Mesendoderm (in vitro differentiated cells): ENCODE data around the gene BIRC2. TPM values are rescaled to one million over a fixed set of nuclear protein-coding genes. Genes with fewer than 3 reads are reported as not detected.
"Not testable (repeated sequence)": the region's sequence is repeated elsewhere in the genome, so short reads cannot be mapped to it uniquely, and the experiment has no call there.

Source experiments
- DNase-seq: peaks from one replicate; pipeline ENCODE4 v3.0.0; 2013
- H2AK5ac ChIP-seq: 2 replicates; pipeline ENCODE4 v1.6.1; 2013; ENCODE audit warnings: low read length, inconsistent platforms
- H2BK120ac ChIP-seq: 2 replicates; pipeline ENCODE4 v1.6.1; 2013; ENCODE audit warnings: low read depth, mild to moderate bottlenecking, low read length, moderate library complexity, mixed read lengths
- H2BK15ac ChIP-seq: replicated peaks from 2 replicates; pipeline ENCODE4 v1.6.1; 2013; ENCODE audit warnings: low read depth, mild to moderate bottlenecking, moderate library complexity
- H2BK5ac ChIP-seq: 2 replicates; pipeline ENCODE4 v1.6.1; 2013; ENCODE audit warnings: low read length, inconsistent platforms
- H3K18ac ChIP-seq: 2 replicates; pipeline ENCODE4 v1.6.1; 2013; ENCODE audit warnings: mild to moderate bottlenecking, low read length, mixed read lengths
- H3K23ac ChIP-seq: one replicate; pipeline ENCODE4 v1.6.1; 2013; ENCODE audit warnings: low read length
- H3K27ac ChIP-seq: 2 replicates; pipeline ENCODE4 v1.5.1; 2013; ENCODE audit warnings: low read depth, mild to moderate bottlenecking, inconsistent platforms, low read length, moderate library complexity
- H3K27me3 ChIP-seq: 2 replicates; pipeline ENCODE4 v1.6.1; 2013; ENCODE audit warnings: low read length, control low read depth, mild to moderate bottlenecking, inconsistent platforms; ENCODE audit not compliant: insufficient read depth, poor library complexity
- H3K36me3 ChIP-seq: 2 replicates; pipeline ENCODE4 v1.6.1; 2013; ENCODE audit warnings: low read length, inconsistent platforms; ENCODE audit not compliant: control insufficient read depth, insufficient read depth
- H3K4ac ChIP-seq: one replicate; pipeline ENCODE4 v1.6.1; 2013; ENCODE audit warnings: low read depth, mild to moderate bottlenecking, low read length, moderate library complexity
- H3K4me1 ChIP-seq: 2 replicates; pipeline ENCODE4 v1.6.1; 2013; ENCODE audit warnings: low read depth, low read length, inconsistent platforms; ENCODE audit not compliant: control insufficient read depth
- H3K4me2 ChIP-seq: 2 replicates; pipeline ENCODE4 v1.6.1; 2013; ENCODE audit warnings: low read length
- H3K4me3 ChIP-seq: 2 replicates; pipeline ENCODE4 v1.5.1; 2013; ENCODE audit warnings: mild to moderate bottlenecking, low read length
- H3K56ac ChIP-seq: one replicate; pipeline ENCODE4 v1.6.1; 2013; ENCODE audit warnings: low read length
- H3K79me1 ChIP-seq: 2 replicates; pipeline ENCODE4 v1.6.1; 2013; ENCODE audit warnings: low read length, inconsistent platforms
- H3K79me2 ChIP-seq: 2 replicates; pipeline ENCODE4 v1.6.1; 2013; ENCODE audit warnings: mild to moderate bottlenecking, low read length; ENCODE audit not compliant: control insufficient read depth, insufficient read depth
- H3K9ac ChIP-seq: 2 replicates; pipeline ENCODE4 v1.6.1; 2013; ENCODE audit warnings: low read length, inconsistent platforms
- H4K5ac ChIP-seq: one replicate; pipeline ENCODE4 v1.6.1; 2013; ENCODE audit warnings: low read length
- H4K8ac ChIP-seq: one replicate; pipeline ENCODE4 v1.6.1; 2013; ENCODE audit warnings: low read depth, mild to moderate bottlenecking, control low read depth, low read length, moderate library complexity
- WGBS: extraction: QIAGEN DNeasy Blood & Tissue Kit; methylation state at CpG from one replicate; pipeline ENCODE4 v1.1.7; 2013; ENCODE audit warnings: low lambda C conversion rate, missing lambda C conversion rate; ENCODE audit not compliant: insufficient coverage; ENCODE audit errors: extremely low coverage; 5-methylcytosine and 5-hydroxymethylcytosine counted together
- polyA plus RNA-seq, 2 experiments: library from polyadenylated mRNA; stranded (reverse); fragments of 200-250 nt; gene quantifications; one replicate each; pipeline ENCODE4 v1.2.3, GENCODE V29; 2013

BIRC2 gene
- polyA plus RNA-seq (2013, experiment 1 of 2): 24.1 TPM
- 23.9 TPM for polyA plus RNA-seq (2013, experiment 2 of 2)

- Histone ChIP-seq H3K4me1 (peaks cover 2% of the 10 kb centered on the region), H3K56ac (peak within 1 kb of the TSS; percentile 91), H3K4me3 (peak within 1 kb of the TSS; percentile 89), H3K4ac (peak within 1 kb of the TSS; percentile 93), H3K27me3 (no peaks in the 10 kb centered on the region), H3K23ac (peak within 1 kb of the TSS; percentile 59), H3K27ac (peak within 1 kb of the TSS; percentile 82), H3K36me3 (no peaks in the 10 kb centered on the region), H2BK5ac (peak within 1 kb of the TSS; percentile 33), H2BK120ac (peak within 1 kb of the TSS; percentile 35), H3K18ac (peak within 1 kb of the TSS; percentile 98), H4K5ac (no peak within 1 kb of the TSS), H2AK5ac (no peak within 1 kb of the TSS), H4K8ac (no peak within 1 kb of the TSS), H3K79me2 (peaks cover 15% of the 10 kb centered on the region), H3K9ac (peak within 1 kb of the TSS; percentile 91), H2BK15ac (no peak within 1 kb of the TSS), H3K79me1 (peaks cover 3% of the 10 kb centered on the region), H3K4me2 (peak within 1 kb of the TSS; percentile 97)
- DNase-seq: peak; percentile 96
- no CpG with 5 or more reads among the region's 77 CpGs for WGBS
Observed at GRCh38 chr11:102346748-102347461, at the start of gene BIRC2. Gene BIRC2 (plus strand): TSS chr11:102347214. CDS start chr11:102349855, 2,641 bp downstream.

DNA sequence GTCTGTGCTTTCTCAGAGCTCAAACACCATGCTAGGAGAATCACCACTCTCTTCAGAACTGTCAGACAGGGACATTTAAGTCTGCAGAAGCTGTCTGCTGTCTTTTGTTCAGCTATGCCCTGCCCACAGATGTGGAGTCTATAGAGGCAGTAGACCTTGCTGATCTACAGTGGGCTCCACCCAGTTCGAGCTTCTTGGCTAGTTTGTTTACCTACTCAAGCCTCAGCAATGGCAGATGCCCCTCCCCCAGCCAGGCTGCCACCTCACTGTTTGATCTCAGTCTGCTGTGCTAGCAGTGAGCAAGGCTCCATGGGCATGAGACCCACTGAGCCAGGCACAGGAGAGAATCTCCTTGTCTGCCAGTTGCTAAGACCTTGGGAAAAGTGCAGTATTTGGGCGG is 46.2 kb upstream of the BIRC2 start:
- not testable (repeated sequence) for H3K4me2 ChIP-seq, H2BK120ac ChIP-seq, H3K4ac ChIP-seq, H2AK5ac ChIP-seq, H3K4me3 ChIP-seq, H3K27ac ChIP-seq, H3K36me3 ChIP-seq, H2BK5ac ChIP-seq, DNase-seq, H4K8ac ChIP-seq, H3K56ac ChIP-seq, H3K79me2 ChIP-seq, H3K4me1 ChIP-seq, H3K23ac ChIP-seq, H2BK15ac ChIP-seq, H3K27me3 ChIP-seq, H3K18ac ChIP-seq, H3K79me1 ChIP-seq, H3K9ac ChIP-seq, H4K5ac ChIP-seq
- no CpG with 5 or more reads among the region's 2 CpGs for WGBS

- H3K36me3 ChIP-seq: no peaks in the 10 kb centered on the region
- no peak overlapping the region for H2AK5ac ChIP-seq
- WGBS: no CpG with 5 or more reads among the region's 1 CpG
Observed at GRCh38 chr11:102302241-102302640, 44.8 kb upstream of the BIRC2 start.

DNA sequence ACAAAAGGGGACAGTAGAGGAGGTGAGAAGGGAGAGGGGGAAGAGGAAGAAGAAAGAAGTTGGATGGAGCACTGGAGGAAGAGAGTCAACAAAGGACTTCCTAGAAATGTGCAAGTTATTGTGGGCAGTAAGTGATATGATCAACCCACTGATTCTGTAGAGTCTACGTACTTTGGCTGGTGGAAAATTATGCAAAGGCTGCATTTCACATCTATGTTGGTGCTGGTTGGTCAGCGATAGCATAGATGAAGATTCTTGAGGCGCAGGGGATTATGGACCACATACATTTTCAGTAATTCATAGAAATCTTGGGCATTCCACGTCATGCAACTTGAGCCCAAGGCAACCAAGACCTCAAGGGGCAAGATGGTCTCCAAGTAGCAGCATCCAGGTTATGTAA is 42.3 kb upstream of the BIRC2 start:
- Histone ChIP-seq H2AK5ac (no peak overlapping the region), H2BK5ac (no peak overlapping the region), H3K56ac (no peak overlapping the region), H3K4me3 (no peak overlapping the region), H3K9ac (no peak overlapping the region), H3K79me2 (no peaks in the 10 kb centered on the region), H3K4me2 (no peak overlapping the region), H3K18ac (no peak overlapping the region), H3K27ac (no peak overlapping the region), H3K79me1 (no peaks in the 10 kb centered on the region), H3K36me3 (no peaks in the 10 kb centered on the region), H3K4me1 (peaks cover 11% of the 10 kb centered on the region), H2BK15ac (no peak overlapping the region), H2BK120ac (no peak overlapping the region), H3K4ac (no peak overlapping the region), H3K23ac (no peak overlapping the region), H4K5ac (no peak overlapping the region), H3K27me3 (no peaks in the 10 kb centered on the region), H4K8ac (no peak overlapping the region)
- no CpG with 5 or more reads among the region's 4 CpGs for WGBS
- no peak for DNase-seq

More at GRCh38 chr11:102302241-102302640, 44.8 kb upstream of the BIRC2 start:
- Histone ChIP-seq H3K79me1 (no peaks in the 10 kb centered on the region), H3K23ac (no peak overlapping the region), H3K4me2 (no peak overlapping the region), H3K79me2 (no peaks in the 10 kb centered on the region), H4K5ac (no peak overlapping the region), H3K9ac (no peak overlapping the region), H3K27me3 (no peaks in the 10 kb centered on the region), H2BK15ac (no peak overlapping the region), H4K8ac (no peak overlapping the region), H3K56ac (no peak overlapping the region), H2BK120ac (no peak overlapping the region), H3K4me1 (peaks cover 10% of the 10 kb centered on the region), H3K4me3 (no peak overlapping the region), H2BK5ac (no peak overlapping the region), H3K4ac (no peak overlapping the region), H3K18ac (no peak overlapping the region), H3K27ac (no peak overlapping the region)
- DNase-seq: no peak

GRCh38 chr11:102305352-102306047 is 41.5 kb upstream of the BIRC2 start:
- H3K56ac ChIP-seq: no peak overlapping the region
- no peak for DNase-seq
- no peak overlapping the region for H3K4me2 ChIP-seq
- H2BK15ac ChIP-seq: no peak overlapping the region
- H3K27ac ChIP-seq: no peak overlapping the region
- no peaks in the 10 kb centered on the region for H3K79me1 ChIP-seq
- H3K23ac ChIP-seq: no peak overlapping the region
- H2BK120ac ChIP-seq: no peak overlapping the region
- no peaks in the 10 kb centered on the region for H3K27me3 ChIP-seq
- no peak overlapping the region for H3K4ac ChIP-seq
- no peak overlapping the region for H3K9ac ChIP-seq
- no peak overlapping the region for H4K5ac ChIP-seq
- H4K8ac ChIP-seq: no peak overlapping the region
- H3K36me3 ChIP-seq: no peaks in the 10 kb centered on the region
- H3K18ac ChIP-seq: no peak overlapping the region
- no peak overlapping the region for H3K4me3 ChIP-seq
- H2AK5ac ChIP-seq: no peak overlapping the region
- H3K4me1 ChIP-seq: peaks cover 11% of the 10 kb centered on the region
- no CpG with 5 or more reads among the region's 3 CpGs for WGBS
- no peaks in the 10 kb centered on the region for H3K79me2 ChIP-seq
- H2BK5ac ChIP-seq: no peak overlapping the region
